Neuronal stem cell (in vitro differentiated cells): Measurements from ENCODE around the gene PRIM1.

Source experiments
- DNase-seq: peaks from one replicate; pipeline ENCODE4 v3.0.0-alpha.2; 2013; ENCODE audit warnings: low spot score
- H2AFZ ChIP-seq: one replicate; pipeline ENCODE4 v1.6.1; 2013; ENCODE audit warnings: mild to moderate bottlenecking, low read length, inconsistent platforms
- H2AK5ac ChIP-seq: 2 replicates; pipeline ENCODE4 v1.6.1; 2013; ENCODE audit warnings: low read depth, mild to moderate bottlenecking, inconsistent platforms, low read length, moderate library complexity, mixed read lengths
- H2BK120ac ChIP-seq: 2 replicates; pipeline ENCODE4 v1.6.1; 2013; ENCODE audit warnings: low read depth, mild to moderate bottlenecking, inconsistent platforms, low read length, moderate library complexity, mixed read lengths
- H2BK12ac ChIP-seq: one replicate; pipeline ENCODE4 v1.6.1; 2013; ENCODE audit warnings: low read length, inconsistent platforms
- H2BK15ac ChIP-seq: 2 replicates; pipeline ENCODE4 v1.6.1; 2013; ENCODE audit warnings: mild to moderate bottlenecking, low read length, inconsistent platforms, mixed read lengths
- H2BK5ac ChIP-seq: one replicate; pipeline ENCODE4 v1.6.1; 2013; ENCODE audit warnings: inconsistent platforms, mild to moderate bottlenecking, low read length, moderate library complexity
- H3K14ac ChIP-seq: one replicate; pipeline ENCODE4 v1.6.1; 2013; ENCODE audit warnings: low read length, inconsistent platforms
- H3K18ac ChIP-seq: 2 replicates; pipeline ENCODE4 v1.6.1; 2013; ENCODE audit warnings: low read length, inconsistent platforms
- H3K23ac ChIP-seq: 2 replicates; pipeline ENCODE4 v1.6.1; 2013; ENCODE audit warnings: low read depth, mild to moderate bottlenecking, mixed read lengths, low read length, inconsistent platforms; ENCODE audit not compliant: poor library complexity
- H3K27ac ChIP-seq: replicated peaks from 3 replicates; pipeline ENCODE4 v1.5.1; 2013; ENCODE audit warnings: low read length, inconsistent platforms
- H3K27me3 ChIP-seq, 3 experiments: 2 replicates each; pipeline ENCODE4 v1.6.1; 2013; ENCODE audit warnings: low read length in 3 of 3, mild to moderate bottlenecking in 2 of 3, inconsistent platforms in 1 of 3, low read depth in 1 of 3, mixed read lengths in 1 of 3, moderate library complexity in 1 of 3; ENCODE audit not compliant: control insufficient read depth in 3 of 3, insufficient read depth in 3 of 3
- H3K36me3 ChIP-seq, 2 donors: replicated peaks in 1 of 2; 2 replicates each; pipeline ENCODE4 v1.6.1; 2013; ENCODE audit warnings: low read length in 2 of 2; ENCODE audit not compliant: control insufficient read depth in 2 of 2, insufficient read depth in 2 of 2
- H3K4ac ChIP-seq: 2 replicates; pipeline ENCODE4 v1.6.1; 2013; ENCODE audit warnings: inconsistent platforms, mild to moderate bottlenecking, low read length, moderate library complexity
- H3K4me1 ChIP-seq, 2 donors: 1 replicate in 1 of 2; 2 replicates in 1 of 2; pipeline ENCODE4 v1.6.1; 2013; ENCODE audit warnings: low read length in 2 of 2, low read depth in 1 of 2; ENCODE audit not compliant: control insufficient read depth in 2 of 2, insufficient read depth in 1 of 2
- H3K4me2 ChIP-seq: one replicate; pipeline ENCODE4 v1.6.1; 2013; ENCODE audit warnings: mild to moderate bottlenecking, low read length, inconsistent platforms; ENCODE audit not compliant: insufficient read depth, poor library complexity, severe bottlenecking
- H3K4me3 ChIP-seq, 2 donors: 2 replicates each; pipeline ENCODE4 v1.5.1; 2013; ENCODE audit warnings: low read length in 2 of 2, mild to moderate bottlenecking in 2 of 2, inconsistent platforms in 1 of 2, moderate library complexity in 1 of 2
- H3K79me1 ChIP-seq: one replicate; pipeline ENCODE4 v1.6.1; 2013; ENCODE audit warnings: low read depth, mild to moderate bottlenecking, inconsistent platforms, low read length, moderate library complexity
- H3K9ac ChIP-seq: one replicate; pipeline ENCODE4 v1.6.1; 2013; ENCODE audit warnings: mild to moderate bottlenecking, low read depth, low read length, inconsistent platforms; ENCODE audit not compliant: poor library complexity
- H3K9me3 ChIP-seq, 2 donors: replicated peaks in 1 of 2; 2 replicates each; pipeline versions ENCODE3 to v1.6.1; 2013; ENCODE audit warnings: low read length in 2 of 2, mild to moderate bottlenecking in 2 of 2, inconsistent platforms in 1 of 2, low read depth in 1 of 2, mixed read lengths in 1 of 2, moderate library complexity in 1 of 2; ENCODE audit not compliant: control insufficient read depth in 2 of 2, insufficient read depth in 1 of 2
- H4K8ac ChIP-seq: one replicate; pipeline ENCODE4 v1.6.1; 2013; ENCODE audit warnings: low read depth, mild to moderate bottlenecking, inconsistent platforms, low read length, moderate library complexity
- H4K91ac ChIP-seq: one replicate; pipeline ENCODE4 v1.6.1; 2013; ENCODE audit warnings: low read length, low read depth, mild to moderate bottlenecking, inconsistent platforms; ENCODE audit not compliant: poor library complexity
- WGBS, 2 donors: extraction: QIAGEN DNeasy Blood & Tissue Kit; methylation state at CpG; one replicate each; pipeline ENCODE4 v1.1.7; 2013; ENCODE audit warnings: missing lambda C conversion rate in 2 of 2, mixed read lengths in 1 of 2; ENCODE audit not compliant: insufficient read length in 2 of 2, insufficient replicate concordance in 1 of 2; ENCODE audit errors: extremely low coverage in 2 of 2; 5-methylcytosine and 5-hydroxymethylcytosine counted together

PRIM1 gene

DNA sequence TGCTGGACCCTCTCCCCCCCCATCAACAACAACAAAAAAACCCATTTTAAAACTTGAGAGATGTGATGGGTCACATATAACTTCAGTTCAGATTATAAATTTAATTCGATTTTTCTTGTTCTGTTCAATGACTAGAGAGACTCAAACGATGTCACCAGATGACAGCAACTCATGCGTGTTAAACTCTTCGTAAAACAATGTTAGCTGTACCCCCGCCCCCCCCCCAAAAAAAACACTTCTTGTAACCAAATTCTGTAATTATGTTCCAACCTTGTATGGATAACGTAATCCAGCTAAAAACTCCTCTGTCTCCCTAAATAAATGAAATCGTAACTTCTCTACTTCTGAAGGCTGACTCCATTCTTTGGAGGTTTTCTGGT, 26.4 kb downstream of the PRIM1 start:
- Histone ChIP-seq H3K4ac (no peak overlapping the region), H3K18ac (no peak overlapping the region), H3K23ac (no peak overlapping the region), H2BK12ac (no peak overlapping the region), H4K91ac (no peak overlapping the region), H3K79me1 (peaks cover 2% of the 10 kb centered on the region), H3K36me3 (peaks cover 14 to 70% of the 10 kb centered on the region in 2 donors), H3K27ac (peak overlapping the region; percentile 92), H2BK5ac (peak overlapping the region; percentile 56), H3K4me3 (peak overlapping the region in 1 of 2 donors; percentile 82), H3K9ac (no peak overlapping the region), H2AK5ac (no peak overlapping the region), H2BK15ac (no peak overlapping the region), H3K4me1 (peaks cover 14 to 15% of the 10 kb centered on the region in 2 donors), H3K14ac (no peak overlapping the region), H3K27me3 (no peaks in the 10 kb centered on the region), H2AFZ (peak overlapping the region; percentile 78), H4K8ac (no peak overlapping the region), H3K9me3 (no peaks in the 10 kb centered on the region), H2BK120ac (no peak overlapping the region), H3K4me2 (peak overlapping the region; percentile 75)
- WGBS, 2 donors: no CpG with 5 or more reads among the region's 7 CpGs
- no peak for DNase-seq

GRCh38 chr12:56724972-56725722, 27.0 kb downstream of the PRIM1 start, which contains the start of gene NACA:
Gene NACA, minus strand, starts transcription at chr12:56725299. Its CDS starts 778 bp downstream, at chr12:56724521.
- peak within 1 kb of the TSS; percentile 75 for H3K4me2 ChIP-seq
- peak within 1 kb of the TSS; percentile 87 for H4K8ac ChIP-seq
- H3K4me3 ChIP-seq: peak within 1 kb of the TSS; percentile 82 to 95
- H3K14ac ChIP-seq: peak within 1 kb of the TSS; percentile 11
- H3K9ac ChIP-seq: peak within 1 kb of the TSS; percentile 89
- H3K9me3 ChIP-seq: no peaks in the 10 kb centered on the region
- no CpG with 5 or more reads among the region's 46 CpGs for WGBS, 2 donors
- H3K36me3 ChIP-seq: peaks cover 19 to 73% of the 10 kb centered on the region in 2 donors
- peaks cover 14 to 17% of the 10 kb centered on the region in 2 donors for H3K4me1 ChIP-seq
- H4K91ac ChIP-seq: peak within 1 kb of the TSS; percentile 53
- DNase-seq: peak; percentile 88
- H3K79me1 ChIP-seq: peaks cover 2% of the 10 kb centered on the region
- no peak within 1 kb of the TSS for H2BK15ac ChIP-seq
- peak within 1 kb of the TSS; percentile 78 for H2AFZ ChIP-seq
- no peak within 1 kb of the TSS for H2BK120ac ChIP-seq
- H2BK5ac ChIP-seq: peak within 1 kb of the TSS; percentile 56
- H3K18ac ChIP-seq: peak within 1 kb of the TSS; percentile 99
- H3K23ac ChIP-seq: peak within 1 kb of the TSS; percentile 90
- peak within 1 kb of the TSS; percentile 87 for H2AK5ac ChIP-seq
- H3K27ac ChIP-seq: peak within 1 kb of the TSS; percentile 92
- no peak within 1 kb of the TSS for H3K4ac ChIP-seq
- no peaks in the 10 kb centered on the region for H3K27me3 ChIP-seq
- H2BK12ac ChIP-seq: no peak within 1 kb of the TSS

DNA sequence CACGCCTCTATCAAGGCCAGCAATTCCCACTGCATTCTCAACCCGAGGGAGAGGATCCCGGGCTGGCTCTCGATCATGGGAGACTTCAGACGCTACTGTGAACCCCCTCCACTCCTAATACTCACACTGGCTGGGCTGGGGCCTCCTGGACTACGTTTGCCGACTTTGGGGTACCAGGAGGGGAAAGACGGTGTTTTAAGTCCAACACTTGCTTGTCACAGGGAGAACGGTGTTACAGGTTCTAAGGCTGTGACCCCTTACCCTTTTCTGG, 27.5 kb downstream of the PRIM1 start:
- Histone ChIP-seq H3K36me3 (peaks cover 22 to 73% of the 10 kb centered on the region in 2 donors), H2BK120ac (no peak overlapping the region), H3K4ac (no peak overlapping the region), H3K23ac (peak overlapping the region; percentile 90), H2BK5ac (peak overlapping the region; percentile 56), H4K91ac (peak overlapping the region; percentile 53), H3K27ac (peak overlapping the region; percentile 92), H2AFZ (peak overlapping the region; percentile 75), H3K4me2 (peak overlapping the region; percentile 74), H3K18ac (peak overlapping the region; percentile 99), H3K9ac (peak overlapping the region; percentile 89), H3K4me3 (peak overlapping the region; percentile 82 to 95), H4K8ac (peak overlapping the region; percentile 87), H3K27me3 (no peaks in the 10 kb centered on the region), H3K9me3 (no peaks in the 10 kb centered on the region), H3K4me1 (peaks cover 14 to 20% of the 10 kb centered on the region in 2 donors), H3K79me1 (peaks cover 4% of the 10 kb centered on the region), H2AK5ac (peak overlapping the region; percentile 87), H2BK15ac (no peak overlapping the region), H2BK12ac (no peak overlapping the region), H3K14ac (peak overlapping the region; percentile 11)
- peak; percentile 12 for DNase-seq
- WGBS, 2 donors: no CpG with 5 or more reads among the region's 9 CpGs

- DNase-seq: no peak
- Histone ChIP-seq H2BK120ac (no peak overlapping the region), H3K79me1 (peaks cover 4% of the 10 kb centered on the region), H2BK15ac (no peak overlapping the region), H3K4ac (no peak overlapping the region), H3K9me3 (no peaks in the 10 kb centered on the region), H3K4me2 (peak overlapping the region; percentile 74), H3K23ac (no peak overlapping the region), H4K91ac (no peak overlapping the region), H2AFZ (no peak overlapping the region), H2AK5ac (peak overlapping the region; percentile 87), H2BK12ac (no peak overlapping the region), H3K18ac (no peak overlapping the region), H3K4me1 (peaks cover 14 to 20% of the 10 kb centered on the region in 2 donors), H3K36me3 (peaks cover 24 to 73% of the 10 kb centered on the region in 2 donors), H3K14ac (peak overlapping the region; percentile 11), H3K27me3 (no peaks in the 10 kb centered on the region), H3K9ac (peak overlapping the region; percentile 89), H3K27ac (peak overlapping the region; percentile 92), H4K8ac (no peak overlapping the region), H3K4me3 (peak overlapping the region; percentile 82 to 95), H2BK5ac (peak overlapping the region; percentile 56)
- WGBS, 2 donors: no CpG with 5 or more reads among the region's 14 CpGs
Observed at GRCh38 chr12:56723889-56724700, 28.0 kb downstream of the PRIM1 start.
